NCI-H460 (cell line): ENCODE results near the gene CEP68. TPM values are rescaled to one million over a fixed set of nuclear protein-coding genes. Genes with fewer than 3 reads are reported as not detected.
A peak's percentile ranks its signal among the peaks of the same experiment; 100 is the strongest.

Experiments
- DNase-seq: peaks from one replicate; pipeline ENCODE4 v3.0.0-alpha.2; 2016; ENCODE audit warnings: low read depth; ENCODE audit errors: extremely low read depth
- total RNA-seq: library from RNA; depleted of rRNA; stranded (reverse); fragments of >200 nt; shearing (Covaris generic); gene quantifications from 2 replicates; pipeline ENCODE4 v1.2.3, GENCODE V29; 2014

The CEP68 gene
- total RNA-seq, 1 experiment from 2014 or later: 8.0 TPM

GRCh38 chr2:65055422-65056214, 598 bp upstream of the CEP68 start:
- no peak for DNase-seq

DNA sequence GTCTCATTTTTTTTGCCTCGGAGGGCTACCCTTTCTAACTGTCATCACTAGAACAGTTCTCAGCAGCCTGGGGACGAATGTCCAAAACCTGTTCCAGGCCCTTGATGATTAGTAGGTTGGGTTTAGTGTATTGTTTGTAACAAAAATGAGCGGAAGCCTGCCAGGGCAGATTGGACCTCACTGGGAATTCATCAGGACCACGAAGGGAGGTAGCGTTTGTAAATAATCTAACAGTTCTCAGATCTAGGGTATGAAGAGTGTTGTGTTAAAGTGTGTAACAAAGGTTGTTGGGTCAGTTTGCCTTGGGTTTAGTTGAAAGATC, 799 bp downstream of the CEP68 start:
- DNase-seq: no peak

DNA sequence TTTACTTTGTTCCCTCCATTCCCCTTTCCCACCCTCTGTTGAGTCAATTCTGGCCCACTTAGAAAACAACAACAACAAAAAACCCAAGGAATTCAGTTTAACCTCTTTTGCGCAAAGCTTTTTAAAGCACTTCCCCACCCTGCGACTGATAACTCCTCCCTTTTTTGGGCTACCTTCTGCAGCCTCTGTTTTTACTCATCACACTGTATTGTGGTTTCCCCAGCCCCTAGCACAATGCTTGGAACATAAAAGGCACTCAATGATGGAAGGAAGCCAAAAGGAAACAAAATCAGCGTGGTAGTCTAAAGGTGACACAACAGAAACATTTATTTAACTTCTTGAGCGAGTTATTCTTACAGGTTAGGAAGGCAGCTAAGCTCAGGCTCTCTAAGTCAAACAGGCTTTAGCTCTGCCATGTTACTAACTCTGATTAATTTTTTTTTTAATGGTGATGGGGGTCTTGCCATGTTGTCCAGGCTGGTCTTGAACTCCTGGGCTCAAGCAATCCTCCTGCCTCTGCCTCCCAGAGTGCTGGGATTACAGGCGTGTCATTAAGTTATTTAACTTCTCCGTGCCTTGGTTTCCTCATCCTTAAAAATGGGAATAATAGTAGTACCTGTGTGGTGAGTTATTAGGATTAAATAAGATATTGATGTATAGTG, 1.3 kb downstream of the CEP68 start:
- no peak for DNase-seq

DNA sequence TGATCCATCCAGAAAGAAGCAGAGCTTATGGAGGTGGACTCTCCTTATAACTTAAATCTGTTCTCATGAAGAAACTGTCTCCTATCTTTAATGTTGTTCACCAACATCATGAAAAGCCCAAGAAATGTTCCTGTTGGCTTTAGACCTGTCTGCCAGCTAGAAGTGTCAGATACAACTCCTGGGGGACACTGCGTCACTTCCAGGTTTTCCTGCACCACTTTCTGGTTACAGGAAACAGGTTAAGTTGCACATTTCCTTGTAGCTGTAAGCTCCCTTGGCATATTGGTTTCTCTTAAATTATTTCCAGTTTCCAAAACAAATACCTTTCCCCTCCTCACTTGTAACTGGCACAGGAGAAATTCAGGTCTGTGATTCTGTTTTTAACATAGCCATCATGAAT, 2.9 kb downstream of the CEP68 start:
- DNase-seq: no peak

- no peak for DNase-seq
Measured at GRCh38 chr2:65061146-65061909, 5.1 kb downstream of the CEP68 start.

GRCh38 chr2:65061910-65062339, 5.7 kb downstream of the CEP68 start:
- no peak for DNase-seq

GRCh38 chr2:65062843-65063825, 6.9 kb downstream of the CEP68 start:
- no peak for DNase-seq

GRCh38 chr2:65064728-65065552, 8.7 kb downstream of the CEP68 start:
- DNase-seq: peak; percentile 66

GRCh38 chr2:65067806-65068553, 11.8 kb downstream of the CEP68 start:
- DNase-seq: no peak

DNA sequence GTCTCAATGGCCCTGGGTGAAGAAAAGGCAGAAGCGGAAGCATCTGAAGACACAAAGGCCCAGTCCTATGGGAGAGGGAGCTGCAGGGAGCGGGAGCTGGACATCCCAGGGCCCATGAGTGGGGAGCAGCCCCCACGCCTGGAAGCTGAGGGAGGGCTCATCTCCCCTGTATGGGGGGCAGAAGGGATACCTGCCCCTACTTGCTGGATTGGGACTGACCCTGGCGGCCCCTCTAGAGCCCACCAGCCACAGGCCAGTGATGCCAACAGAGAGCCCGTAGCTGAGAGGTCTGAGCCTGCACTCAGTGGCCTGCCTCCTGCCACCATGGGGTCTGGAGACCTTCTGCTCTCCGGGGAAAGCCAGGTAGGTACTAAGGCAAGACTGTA, 13.2 kb downstream of the CEP68 start:
- DNase-seq: no peak

DNA sequence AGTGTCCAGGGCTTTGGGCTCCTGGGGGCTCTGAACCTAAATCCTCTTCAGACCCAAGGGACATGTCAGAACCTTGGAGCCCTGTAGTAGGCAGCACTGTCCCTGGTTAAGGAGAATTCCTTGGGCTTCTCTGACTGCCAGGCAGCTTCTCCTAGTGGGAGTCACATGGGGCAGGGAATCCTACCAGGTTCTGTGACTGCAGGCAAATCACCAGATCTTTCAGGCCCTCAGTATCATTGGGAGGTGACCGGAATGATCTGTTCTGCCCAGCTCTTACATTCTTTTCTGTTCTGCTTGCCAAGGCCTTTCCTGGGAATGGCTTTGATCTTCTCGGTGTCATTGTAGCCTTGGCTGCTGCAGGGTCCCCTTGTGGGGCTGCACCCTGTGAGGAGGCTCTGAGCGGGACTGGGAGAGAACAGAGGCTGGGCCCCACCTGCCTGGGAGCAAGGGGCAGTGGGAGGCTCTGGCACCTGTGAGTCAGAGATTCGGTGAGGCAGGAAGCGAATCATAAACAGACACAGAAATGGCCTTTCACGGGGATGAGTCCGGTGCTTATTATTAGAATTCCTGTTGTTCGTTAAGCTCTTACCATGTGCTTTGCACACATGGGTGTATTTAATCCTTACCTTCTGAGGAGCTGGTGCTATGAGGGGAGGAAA, 14.1 kb downstream of the CEP68 start:
- no peak for DNase-seq

DNA sequence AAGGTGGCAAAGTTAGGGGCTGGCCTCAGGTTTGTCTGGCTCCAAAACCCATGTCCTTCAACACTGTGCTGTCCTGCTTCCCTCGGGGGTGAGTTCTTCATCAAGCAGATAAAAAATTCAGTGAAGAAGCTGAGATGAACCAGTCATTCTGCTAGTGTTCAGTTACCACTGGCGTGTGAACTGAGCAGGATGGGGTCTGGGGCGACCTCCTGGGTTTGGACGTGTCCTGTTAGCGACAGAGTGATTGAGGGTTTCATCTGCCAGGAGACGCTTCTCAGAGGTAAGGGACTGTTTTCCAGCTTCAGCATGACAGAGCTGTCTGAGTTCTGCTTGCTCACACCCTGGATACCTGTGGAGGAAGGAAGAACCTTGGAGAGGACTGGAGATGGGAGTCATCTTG, 14.6 kb downstream of the CEP68 start:
- DNase-seq: no peak

- DNase-seq: no peak
Measured at GRCh38 chr2:65071499-65072180, 15.4 kb downstream of the CEP68 start.

DNA sequence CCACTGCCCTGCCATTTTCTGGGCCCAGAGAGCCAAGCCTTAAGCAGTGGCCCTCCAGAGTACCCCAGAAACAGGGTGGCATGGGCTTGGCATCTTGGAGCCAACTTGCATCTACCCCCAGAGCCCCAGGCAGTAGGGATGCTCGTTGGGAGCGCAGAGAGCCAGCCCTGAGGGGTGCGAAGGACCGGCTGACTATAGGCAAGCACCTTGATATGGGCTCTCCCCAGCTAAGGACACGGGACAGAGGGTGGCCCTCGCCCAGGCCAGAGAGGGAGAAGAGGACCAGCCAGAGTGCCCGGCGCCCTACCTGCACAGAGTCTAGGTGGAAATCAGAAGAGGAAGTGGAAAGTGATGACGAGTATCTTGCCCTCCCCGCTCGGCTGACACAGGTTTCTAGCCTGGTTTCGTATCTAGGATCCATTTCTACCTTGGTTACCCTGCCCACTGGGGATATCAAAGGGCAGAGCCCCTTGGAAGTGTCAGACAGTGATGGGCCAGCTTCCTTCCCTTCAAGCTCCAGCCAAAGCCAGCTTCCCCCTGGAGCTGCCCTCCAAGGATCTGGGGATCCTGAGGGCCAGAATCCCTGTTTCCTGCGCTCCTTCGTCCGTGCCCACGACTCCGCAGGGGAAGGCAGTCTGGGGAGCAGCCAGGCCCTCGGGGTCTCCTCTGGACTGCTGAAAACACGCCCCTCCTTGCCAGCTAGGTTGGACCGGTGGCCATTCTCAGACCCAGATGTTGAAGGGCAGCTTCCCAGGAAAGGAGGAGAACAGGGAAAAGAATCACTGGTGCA, 16.2 kb downstream of the CEP68 start:
- DNase-seq: no peak

GRCh38 chr2:65073879-65074565, 17.8 kb downstream of the CEP68 start:
- no peak for DNase-seq

DNA sequence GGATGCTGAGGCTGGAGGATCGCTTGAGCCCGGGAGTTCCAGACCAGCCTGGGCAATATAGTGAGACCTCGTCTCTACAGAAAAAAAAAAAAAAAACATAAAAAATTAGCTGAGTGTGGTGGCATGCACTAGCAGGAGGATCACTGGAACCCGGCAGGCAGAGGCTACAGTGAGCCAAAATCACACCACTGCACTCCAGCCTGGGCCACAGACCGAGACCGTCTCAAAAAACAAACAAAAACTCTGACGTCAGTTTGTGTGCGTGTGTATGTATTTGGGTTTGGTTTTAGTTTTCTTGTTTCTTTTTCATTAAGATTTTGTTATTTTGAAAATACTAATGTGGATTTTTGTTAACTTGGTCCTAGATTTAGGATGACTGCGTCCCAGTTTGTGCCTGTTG, 19.0 kb downstream of the CEP68 start:
- DNase-seq: no peak
